Measurements from ENCODE around the gene PAQR6.

Gene PAQR6, protein sequence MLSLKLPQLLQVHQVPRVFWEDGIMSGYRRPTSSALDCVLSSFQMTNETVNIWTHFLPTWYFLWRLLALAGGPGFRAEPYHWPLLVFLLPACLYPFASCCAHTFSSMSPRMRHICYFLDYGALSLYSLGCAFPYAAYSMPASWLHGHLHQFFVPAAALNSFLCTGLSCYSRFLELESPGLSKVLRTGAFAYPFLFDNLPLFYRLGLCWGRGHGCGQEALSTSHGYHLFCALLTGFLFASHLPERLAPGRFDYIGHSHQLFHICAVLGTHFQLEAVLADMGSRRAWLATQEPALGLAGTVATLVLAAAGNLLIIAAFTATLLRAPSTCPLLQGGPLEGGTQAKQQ

DNA sequence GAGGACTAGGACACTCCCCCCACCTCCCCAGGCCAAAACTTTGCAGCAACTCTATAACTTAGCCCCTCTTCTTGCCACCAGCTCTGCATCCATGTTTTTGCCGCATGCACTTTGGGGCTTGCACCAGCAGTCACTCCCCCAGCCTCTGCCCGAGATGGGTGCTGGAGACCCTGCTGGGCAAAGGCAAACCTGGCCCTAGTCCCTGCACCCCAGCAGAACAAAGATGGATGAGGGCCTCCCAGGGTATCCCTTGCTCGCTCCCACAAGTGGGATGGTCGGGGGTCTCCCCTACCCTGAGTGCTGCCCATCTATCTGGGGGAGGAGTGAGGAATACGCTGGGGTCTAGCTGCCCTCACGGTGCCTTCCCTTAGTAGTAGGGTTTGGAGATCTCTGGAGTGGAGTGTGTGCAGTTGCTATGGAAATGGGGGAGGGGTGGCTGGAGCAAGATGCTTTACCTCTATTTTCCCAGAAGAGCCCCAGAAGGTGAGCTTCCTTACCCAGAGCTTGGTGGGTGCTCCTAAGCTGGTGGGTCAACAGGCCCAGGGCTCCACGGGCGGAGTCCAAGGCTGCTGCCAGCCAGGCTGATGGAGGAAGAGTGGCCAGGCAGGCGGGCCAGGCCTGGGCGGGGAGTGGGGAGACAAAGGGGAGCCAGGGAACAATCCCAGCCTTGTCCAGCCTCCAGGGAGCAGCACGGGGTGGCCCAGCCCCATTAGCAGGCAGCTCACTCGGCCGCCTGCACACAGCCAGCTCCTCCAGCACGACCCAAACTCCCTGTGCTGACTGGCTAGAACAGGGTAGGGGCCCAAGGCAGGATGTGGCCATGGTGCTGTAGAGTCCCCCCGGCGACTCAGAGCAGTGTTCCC is at the start of gene PAQR6:
PAQR6 (minus strand) TSS at position 597 of the 863 bp plus-strand sequence. CDS start 1,325 bp downstream, outside the sequence.
- DNase-seq, result no peak

DNA sequence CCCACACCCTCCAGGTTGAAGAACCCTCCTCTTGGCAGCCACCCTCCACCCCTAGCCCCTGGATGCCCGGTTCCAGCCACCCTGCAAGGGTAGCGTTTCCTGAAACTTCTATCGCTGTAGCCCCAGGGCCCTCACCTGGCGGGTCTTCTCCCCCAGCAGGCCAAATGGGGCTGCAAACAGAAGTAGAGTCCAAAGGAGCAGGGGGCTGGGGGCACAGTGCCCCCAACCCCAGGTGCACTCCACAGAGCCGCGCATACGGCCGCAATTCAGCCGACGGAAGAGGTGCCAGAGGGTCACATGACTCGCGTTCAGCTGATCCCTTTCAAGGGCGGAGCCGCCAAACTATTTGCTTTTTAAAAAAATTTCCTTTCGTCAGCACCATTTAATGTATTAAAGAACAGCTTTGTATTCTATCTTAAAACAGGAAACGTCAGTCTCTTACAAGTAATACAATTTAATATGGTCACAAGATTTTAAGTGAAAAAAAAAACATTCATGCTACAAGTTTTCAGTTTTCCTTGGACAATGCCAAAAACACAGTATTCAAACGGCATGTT is 47.6 kb upstream of the PAQR6 start, which contains the start of gene GLMP:
GLMP (minus strand) TSS at position 289 of the 557 bp plus-strand sequence; CDS start at position 255, 34 bp downstream.
- peak; percentile 63 for DNase-seq

DNA sequence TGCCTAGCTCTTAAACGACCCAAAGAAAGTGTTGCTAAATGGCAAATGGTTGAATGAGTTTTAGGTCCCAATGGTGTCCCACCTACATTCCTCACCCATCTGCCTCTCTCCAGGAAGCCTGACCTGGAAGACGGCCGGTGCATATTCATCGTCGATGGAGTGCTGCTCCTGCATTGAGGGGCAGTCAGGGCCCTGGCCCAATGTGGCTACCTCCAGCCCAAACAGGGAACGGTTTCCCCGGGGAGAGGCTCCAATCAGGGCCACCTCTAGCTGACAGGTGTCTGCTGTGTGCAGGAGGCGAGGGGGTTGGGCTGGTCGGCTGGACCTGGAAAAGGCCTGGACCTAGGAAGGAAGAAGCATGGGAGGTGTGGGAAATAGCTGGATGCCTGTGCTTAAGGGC is 46.0 kb upstream of the PAQR6 start:
- DNase-seq, result no peak

DNA sequence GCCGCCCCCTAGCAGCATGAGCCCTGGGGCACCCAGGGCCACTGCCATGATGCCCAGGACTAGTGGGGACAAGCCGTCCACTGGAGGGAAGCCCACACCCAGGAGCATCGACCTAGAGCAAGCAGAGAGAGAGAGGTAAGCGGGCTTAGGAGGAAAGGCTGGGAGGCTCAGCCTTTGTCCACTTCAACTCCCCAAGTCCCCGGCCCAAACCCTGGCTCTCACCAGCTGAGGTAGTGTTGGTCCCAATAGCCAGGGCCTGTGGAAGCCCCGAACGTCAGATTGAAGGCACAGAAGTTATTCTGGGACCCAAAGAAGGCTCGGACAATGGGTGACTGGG is 45.2 kb upstream of the PAQR6 start:
- DNase-seq, result no peak

DNA sequence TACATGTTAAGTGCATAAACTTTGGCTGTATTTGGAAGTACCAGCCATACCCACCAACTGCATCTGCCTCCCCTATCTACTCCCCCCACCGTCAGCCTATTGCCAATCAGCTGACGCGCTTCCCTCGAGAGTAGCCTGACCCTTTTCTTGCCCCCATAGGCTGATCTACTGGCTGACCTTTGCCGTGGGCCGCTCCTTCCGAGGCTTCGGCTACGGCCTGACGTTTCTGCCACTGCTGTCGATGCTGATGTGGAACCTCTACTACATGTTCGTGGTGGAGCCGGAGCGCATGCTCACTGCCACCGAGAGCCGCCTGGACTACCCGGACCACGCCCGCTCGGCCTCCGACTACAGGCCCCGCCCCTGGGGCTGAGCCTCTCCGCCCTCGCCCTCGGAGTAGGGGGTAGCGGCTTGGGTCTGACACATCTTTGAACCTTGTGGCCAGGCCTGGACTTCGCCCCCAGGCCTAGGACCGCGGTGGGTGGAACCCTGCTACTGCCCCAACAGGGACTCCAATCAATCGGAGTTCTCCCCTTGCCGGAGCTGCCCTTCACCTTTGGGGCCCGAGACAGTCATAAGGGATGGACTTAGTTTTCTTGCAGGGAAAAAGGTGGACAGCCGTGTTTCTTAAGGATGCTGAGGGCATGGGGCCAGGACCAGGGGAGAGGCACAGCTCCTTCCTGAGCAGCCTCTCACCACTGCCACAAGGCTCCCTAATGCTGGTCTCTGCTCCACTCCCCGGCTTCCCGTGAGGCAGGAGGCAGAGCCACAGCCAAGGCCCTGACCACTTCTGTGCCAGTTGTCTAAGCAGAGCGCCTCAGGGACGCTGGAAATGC is 43.6 kb upstream of the PAQR6 start:
- peak; percentile 75 for DNase-seq

DNA sequence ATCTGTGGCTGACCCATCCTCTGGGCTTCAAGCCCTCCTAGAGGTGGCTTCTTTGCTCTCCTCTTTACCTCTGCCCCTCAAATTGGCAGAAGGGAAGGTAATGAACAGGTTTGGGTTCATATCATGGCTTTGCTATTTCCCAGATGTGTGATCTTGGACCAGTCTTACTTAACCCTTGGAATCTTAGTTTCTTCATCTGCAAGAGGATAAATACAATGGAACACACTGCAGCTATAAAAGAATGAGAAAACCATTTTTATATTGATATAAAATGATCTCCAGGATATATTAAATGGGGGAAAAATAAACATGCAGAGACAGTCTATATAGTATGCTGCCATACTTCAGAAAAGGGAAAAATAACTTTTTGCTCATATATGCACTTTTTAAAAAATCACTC is 42.0 kb upstream of the PAQR6 start:
- DNase-seq, result no peak

DNA sequence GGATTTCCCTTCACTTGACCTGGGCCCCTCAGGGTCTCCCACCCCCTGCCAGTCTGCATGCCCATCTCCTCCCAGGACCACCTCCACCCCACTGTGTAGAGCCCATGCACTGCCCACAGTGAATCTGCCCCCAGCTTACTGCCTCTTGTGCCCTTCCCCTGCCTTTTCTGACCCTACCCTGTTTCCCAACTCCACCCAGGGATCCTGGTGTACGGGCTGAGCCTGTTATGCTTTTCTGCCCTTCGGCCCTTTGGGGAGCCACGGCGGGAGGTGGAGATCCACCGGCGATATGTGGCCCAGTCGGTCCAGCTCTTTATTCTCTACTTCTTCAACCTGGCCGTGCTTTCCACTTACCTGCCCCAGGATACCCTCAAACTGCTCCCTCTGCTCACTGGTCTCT is 38.2 kb upstream of the PAQR6 start:
- no peak for DNase-seq

DNA sequence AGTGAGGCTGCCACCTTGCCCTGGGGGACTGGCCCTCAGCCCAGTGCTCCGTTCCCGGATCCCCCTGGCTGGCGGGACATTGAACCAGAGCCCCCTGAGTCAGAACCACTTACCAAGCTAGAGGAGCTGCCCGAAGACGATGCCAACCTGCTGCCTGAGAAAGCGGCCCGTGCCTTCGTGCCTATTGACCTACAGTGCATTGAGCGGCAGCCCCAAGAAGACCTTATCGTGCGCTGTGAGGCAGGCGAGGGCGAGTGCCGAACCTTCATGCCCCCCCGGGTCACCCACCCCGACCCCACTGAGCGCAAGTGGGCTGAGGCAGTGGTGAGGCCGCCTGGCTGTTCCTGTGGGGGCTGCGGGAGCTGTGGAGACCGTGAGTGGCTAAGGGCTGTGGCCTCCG is 37.6 kb upstream of the PAQR6 start:
- DNase-seq, result no peak

DNA sequence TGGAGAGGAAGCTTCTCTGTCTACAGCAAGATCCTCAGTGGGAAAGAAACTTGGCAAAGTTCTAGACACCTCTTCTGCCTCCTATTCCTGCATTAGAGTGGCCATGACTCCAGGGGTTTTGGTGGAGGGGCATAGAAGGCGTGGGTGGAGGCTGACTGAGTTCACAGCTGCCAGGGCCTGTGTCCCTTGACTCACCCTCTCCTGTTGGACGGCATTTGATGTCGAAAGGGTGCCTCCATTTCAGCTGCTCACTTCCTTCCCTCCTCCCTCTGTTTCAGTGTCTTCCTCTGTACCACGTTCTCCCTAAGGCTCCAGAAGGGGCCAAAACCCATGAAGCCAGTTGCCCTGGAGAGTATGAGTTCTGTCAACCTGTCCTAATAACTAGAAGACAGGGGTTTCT is 36.9 kb upstream of the PAQR6 start:
- no peak for DNase-seq

DNA sequence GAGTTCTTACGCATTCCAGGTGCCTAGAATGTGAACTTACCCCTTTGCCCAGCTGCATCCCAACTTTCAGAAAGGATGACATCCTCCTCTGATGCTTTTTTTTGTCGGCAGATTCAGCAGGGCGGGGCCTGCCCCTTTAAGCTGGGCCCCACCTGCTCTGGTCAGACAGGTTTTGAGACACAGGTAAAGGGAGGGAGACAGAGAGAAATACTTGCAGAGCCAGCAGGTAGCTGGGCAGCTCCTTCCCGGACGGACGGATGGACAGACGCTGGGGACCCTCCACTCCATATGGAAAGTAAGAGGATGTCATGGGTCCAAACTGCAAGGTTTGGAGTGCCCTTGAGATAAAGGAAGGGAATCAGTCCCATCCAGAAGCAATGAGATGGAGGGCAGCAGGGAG is 36.3 kb upstream of the PAQR6 start, which contains the start of gene TMEM79:
TMEM79 (plus strand) TSS at position 214 of the 400 bp plus-strand sequence. CDS start 902 bp downstream, outside the sequence.
- no peak for DNase-seq

DNA sequence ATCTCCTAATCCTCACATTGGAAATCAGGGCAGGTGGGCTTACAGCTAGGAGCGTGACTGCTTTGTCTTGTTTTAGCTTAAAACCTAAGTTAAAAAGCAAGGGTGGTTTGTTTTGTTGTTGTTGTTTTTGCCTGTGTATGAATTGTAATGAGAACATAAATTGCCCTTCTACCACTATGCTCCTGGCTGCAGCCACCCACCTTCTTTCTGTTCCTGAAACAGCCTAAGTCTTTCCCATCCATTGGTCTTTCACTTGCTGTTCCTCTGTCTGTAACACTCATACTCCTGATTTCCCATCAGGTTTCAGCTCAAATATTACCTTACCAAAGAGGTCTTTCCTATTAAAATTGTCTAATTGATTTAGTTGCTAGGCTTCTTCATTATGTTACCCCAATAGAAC is 35.7 kb upstream of the PAQR6 start:
- no peak for DNase-seq

DNA sequence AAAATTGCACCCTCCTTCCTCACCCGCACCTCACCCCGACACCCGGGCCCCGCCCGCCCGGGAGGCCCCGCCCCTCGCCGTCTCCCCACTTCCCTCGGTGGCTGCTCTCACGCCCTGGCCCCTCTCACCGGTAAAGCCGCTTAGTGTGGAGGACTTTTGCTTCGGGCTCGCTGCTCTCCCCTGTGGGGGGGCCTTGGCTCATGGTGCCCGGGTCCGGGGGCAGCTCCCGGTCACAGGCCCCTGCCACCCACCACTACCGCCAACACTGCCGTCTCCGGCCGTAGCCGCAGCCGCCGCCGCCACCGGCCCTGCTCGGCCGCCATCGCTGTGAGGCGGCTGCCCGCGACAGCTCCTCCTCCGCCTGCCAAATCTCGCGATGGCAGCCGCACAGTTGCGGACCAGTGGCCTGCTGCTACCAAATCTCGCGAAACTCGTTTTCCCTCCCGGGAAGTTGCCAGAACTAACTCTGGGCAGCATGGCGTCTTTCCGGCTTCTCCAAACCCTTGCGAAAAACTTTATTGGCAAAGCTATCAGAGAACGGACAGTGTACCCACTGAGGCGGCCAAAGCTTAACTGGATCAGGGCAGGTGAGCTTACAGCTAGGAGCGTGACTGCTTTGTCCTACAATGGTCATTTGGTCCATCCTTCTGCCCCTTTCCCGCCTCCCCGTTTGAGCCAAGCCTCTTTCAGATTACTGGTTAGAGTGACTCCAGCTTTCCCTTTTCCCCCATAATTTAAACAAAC is 34.8 kb upstream of the PAQR6 start, which contains the start of gene SMG5:
SMG5 (minus strand) TSS at position 347 of the 744 bp plus-strand sequence; CDS start at position 202, 145 bp downstream.
- peak; percentile 99 for DNase-seq

DNA sequence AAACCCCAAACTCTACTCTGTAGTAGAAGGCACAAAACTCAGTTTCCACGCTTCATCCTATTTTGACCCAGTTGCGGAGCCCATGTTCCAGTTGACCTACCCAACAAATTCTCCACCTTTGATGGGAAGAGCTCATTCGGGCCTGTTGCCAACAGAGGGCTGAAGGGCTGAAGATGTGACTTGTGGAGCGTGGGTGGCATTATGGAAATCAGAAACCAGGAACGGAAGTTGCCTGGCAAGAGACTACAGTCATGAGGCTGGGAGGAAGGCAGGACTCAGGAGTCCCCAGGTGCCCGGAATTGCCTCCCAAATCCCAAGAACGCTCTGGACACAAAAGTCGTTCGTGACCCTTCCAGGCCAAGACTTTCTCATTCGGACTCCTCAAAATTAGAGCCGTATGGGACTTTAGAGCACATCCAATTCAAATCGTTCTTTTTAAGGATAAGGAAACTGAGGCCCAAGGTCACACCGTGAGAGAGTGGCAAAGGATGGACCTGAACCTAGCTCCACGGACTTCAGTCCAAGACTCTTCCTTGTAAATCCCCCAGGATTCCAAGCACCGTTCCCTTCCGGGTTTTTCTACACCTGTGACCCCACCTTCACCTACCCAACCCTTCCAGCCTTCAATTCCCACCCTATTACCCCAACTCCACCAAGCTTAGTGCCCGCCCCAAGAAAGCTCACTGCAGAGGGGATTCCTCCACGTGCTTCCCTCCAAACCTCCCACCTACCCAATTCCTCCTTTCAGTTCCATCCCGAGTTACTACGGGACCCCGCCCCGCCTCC is 34.0 kb upstream of the PAQR6 start:
- no peak for DNase-seq

DNA sequence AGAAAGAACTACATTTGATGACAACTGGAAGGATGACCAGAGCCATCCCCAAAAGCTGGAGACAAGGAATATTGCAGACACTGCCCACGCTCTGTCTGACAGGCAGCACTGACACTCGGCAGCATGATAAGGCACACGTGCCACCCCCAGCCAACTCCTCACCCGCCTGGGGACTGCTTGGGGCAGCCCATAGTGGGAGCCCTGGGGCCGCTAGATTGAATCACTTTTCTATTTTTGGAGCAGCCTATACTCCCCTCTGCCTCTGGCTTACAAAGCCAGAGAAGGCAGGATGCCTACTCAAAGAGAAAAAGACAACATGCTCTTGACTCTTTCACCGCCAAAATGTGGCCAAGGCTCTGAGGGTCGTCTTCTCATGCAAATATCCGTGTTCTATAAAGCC is 33.4 kb upstream of the PAQR6 start:
- peak; percentile 25 for DNase-seq

DNA sequence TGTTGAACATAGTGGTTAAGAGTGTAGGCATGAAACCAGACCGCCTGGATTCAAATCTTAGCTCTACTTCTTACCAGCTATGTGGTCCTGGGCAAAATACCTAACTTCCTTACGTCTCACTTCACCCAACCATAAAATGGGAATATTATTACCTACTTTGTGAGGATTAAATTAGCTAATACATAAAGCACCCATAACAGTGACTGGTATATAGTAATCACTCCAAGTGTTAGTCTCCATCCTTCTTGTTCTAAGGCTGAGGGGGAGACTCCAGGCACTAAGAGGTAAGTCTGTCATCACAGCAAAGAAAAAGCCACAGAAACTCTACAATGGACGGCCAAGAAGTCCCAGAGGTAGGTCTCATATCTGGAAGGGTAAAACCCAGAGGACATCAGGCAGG is 32.0 kb upstream of the PAQR6 start:
- no peak for DNase-seq

DNA sequence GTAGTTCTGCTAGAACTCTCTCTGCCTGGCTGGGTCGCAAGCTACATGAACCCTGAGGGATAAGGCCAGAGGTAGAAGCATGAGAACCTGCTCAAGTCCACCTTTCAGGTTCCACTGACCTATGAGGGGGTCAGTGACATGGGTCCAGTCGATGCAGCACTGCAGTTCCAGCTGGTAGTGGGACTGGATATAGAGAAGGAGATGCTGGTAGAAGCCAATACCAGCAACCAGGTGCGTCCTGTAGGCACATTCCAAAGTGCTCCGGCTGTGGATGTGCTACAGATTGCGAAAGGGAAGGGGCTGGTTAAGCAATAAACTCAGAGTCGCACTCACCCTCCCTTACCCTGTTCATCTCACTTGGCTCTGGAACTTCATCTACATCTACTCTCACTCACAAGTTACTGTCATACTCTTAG is 29.1 kb upstream of the PAQR6 start:
- no peak for DNase-seq

DNA sequence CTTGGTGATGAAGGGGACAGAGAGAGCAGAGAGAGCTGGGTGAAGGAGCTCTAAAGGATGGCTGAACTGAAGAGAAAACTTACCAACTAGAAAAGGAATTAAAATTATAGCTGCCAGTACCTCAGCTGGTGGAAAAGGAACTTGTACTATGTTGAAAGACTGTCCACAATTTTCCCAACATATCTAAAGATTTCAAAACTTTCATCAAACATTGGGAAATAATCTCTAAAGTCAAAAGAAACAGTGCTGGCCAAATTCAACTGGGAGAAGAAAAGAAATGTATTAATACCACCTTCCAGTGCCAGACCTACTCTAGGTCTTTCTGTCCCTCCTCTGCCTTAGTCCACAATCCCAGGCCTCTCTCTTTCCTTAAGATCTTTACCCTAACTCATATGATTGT is 28.7 kb upstream of the PAQR6 start:
- no peak for DNase-seq

DNA sequence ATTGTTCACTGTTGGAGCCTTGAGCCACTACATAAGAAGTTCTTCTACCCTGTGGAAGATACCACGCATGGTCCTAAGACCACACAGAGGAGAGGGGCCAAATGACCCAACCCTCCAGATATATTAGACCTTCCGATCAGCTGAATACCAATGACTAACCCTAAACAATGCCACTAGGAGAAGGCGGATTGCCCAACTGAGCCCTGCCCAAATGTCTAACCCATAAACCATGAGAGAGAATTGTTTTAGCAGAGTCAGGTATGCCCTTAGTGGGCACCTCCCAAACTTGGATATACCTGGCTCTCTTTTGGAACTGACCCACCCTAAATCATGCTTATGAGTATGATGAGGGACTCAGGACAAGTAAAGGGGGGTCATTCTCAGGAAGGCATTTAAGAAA is 22.5 kb upstream of the PAQR6 start:
- DNase-seq, result no peak

DNA sequence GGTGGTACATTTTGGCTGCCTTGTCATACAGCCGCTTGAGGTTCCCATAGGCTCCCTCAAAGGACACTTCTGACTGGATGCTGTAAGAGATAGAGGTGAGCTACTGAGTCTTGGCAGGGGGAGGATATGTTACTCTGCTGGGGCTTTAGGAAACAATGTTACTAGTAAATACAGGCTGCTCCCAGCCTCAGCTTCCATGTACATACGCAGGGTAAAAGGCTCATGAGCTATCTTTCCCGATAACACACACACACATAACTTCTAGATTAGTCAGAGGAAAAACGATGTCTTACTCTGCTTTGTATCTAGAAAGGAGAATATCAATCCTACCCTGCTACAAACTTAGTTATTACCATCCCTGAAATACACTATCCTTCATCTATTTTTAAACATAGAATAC is 20.5 kb upstream of the PAQR6 start:
- no peak for DNase-seq

DNA sequence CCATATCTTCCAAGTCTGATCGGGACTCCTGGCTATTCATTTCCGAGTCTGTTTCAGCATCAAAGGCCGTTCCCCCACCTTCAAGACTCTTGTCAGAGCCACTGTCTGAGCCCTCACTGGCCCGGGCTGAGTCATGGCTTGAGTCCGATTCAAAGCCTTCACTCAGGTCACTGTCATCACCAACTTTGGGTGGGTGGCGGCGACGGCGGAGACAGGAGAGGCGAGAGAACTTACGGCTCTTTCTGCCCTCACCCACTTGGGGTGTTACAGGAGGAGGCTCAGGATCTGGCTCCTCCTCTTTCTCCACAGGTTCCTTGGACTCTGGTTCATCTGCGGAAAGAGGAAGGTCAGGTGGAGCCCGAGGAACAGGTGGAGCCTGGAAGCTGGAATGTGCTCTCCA is 18.2 kb upstream of the PAQR6 start:
- no peak for DNase-seq

DNA sequence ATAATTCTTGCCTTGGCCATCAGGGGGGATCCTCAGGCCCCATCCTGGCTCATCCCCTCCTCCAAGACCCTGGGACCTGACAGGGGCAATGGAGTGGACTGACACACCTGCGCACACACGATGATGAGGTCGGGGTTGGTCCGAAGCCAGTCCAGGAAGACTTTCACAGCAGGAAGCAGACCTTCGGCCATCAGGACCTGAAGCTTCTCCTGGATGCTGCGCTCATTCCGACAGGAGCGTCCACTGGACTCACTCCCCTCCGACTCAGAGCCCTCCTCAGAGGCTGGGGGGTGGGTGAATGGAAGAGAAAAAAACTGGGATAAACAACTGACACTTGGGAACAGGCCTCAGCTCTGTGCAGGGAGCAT is 15.4 kb upstream of the PAQR6 start:
- no peak for DNase-seq
